ENCODE measurements around the gene ZNF69.

DNA sequence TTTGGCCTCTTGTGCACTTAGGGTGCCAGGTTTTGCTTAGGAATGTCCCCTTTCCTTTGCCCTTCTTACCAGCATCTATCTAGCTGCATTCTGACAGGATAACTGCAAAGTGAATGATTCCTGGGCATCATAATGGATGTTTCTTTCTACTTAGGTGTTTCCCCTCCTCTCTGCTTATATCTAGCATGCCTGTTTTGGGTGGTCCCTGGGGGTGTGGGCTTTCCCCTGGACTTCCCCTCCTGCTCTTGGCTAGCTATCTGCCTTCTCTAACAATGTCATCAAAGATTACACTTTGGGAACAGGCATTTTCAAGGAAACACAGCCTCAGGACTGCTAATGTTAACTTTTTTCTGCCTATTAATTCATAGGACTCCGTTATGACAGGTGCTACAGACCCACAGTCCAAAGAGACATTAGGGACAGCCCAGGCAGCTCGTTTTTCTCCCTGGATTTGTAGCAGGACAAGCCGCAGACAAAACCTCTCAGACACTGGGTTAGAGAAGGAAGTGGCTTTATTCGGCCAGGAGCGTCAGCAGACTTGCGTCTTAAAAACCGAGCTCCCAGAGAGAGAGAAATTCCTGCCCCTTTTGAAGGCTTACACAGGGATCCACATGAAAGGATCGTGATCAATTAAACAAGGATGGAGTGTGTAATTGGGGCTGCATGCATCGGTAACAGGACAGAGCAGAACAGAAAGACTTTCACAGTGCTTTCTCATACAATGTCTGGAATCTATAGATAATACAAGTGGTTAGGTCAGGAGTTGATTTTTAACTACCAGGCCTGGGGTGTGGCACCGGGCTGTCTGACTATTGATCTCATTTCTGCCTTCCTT, 54.6 kb downstream of the ZNF69 start:
- TF ChIP-seq, protein P1, sequence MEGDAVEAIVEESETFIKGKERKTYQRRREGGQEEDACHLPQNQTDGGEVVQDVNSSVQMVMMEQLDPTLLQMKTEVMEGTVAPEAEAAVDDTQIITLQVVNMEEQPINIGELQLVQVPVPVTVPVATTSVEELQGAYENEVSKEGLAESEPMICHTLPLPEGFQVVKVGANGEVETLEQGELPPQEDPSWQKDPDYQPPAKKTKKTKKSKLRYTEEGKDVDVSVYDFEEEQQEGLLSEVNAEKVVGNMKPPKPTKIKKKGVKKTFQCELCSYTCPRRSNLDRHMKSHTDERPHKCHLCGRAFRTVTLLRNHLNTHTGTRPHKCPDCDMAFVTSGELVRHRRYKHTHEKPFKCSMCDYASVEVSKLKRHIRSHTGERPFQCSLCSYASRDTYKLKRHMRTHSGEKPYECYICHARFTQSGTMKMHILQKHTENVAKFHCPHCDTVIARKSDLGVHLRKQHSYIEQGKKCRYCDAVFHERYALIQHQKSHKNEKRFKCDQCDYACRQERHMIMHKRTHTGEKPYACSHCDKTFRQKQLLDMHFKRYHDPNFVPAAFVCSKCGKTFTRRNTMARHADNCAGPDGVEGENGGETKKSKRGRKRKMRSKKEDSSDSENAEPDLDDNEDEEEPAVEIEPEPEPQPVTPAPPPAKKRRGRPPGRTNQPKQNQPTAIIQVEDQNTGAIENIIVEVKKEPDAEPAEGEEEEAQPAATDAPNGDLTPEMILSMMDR (IDR thresholded peaks at IDR 0.05), result no peak
- TF ChIP-seq EZH2 (IDR thresholded peaks at IDR 0.05; ENCODE audit: borderline replicate concordance, insufficient read depth, low read depth, low read length, poor library complexity, severe bottlenecking), result no peak

Measured in B cell (primary cell).